ENCODE data around the gene CCNQ.

The CCNQ gene

DNA sequence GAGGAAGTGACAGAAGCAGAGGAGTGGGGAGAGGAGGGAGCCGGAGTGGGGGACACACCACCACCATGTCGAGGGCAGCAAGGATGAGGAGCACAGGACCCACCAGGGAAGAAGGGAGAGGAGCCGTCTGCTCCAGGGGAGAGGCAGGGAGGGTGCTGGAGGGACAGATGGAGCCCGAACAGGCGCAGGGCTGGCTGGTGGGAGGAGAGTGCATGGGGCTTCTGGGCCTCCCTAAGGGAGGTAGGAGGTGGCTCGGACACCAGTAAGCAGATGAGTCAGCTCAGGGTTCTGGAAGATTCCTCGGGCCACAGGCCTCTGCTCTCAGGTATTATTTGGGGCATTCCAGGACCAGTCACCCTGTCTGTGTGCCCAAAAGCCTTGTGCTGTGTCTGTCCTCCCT is 51.7 kb downstream of the CCNQ start:
- no peak for DNase-seq (ENCODE audit: low read depth)
- H3K4me3 ChIP-seq (ENCODE audit: low read depth, low read length), result no peak overlapping the region
- TF ChIP-seq, protein P1, sequence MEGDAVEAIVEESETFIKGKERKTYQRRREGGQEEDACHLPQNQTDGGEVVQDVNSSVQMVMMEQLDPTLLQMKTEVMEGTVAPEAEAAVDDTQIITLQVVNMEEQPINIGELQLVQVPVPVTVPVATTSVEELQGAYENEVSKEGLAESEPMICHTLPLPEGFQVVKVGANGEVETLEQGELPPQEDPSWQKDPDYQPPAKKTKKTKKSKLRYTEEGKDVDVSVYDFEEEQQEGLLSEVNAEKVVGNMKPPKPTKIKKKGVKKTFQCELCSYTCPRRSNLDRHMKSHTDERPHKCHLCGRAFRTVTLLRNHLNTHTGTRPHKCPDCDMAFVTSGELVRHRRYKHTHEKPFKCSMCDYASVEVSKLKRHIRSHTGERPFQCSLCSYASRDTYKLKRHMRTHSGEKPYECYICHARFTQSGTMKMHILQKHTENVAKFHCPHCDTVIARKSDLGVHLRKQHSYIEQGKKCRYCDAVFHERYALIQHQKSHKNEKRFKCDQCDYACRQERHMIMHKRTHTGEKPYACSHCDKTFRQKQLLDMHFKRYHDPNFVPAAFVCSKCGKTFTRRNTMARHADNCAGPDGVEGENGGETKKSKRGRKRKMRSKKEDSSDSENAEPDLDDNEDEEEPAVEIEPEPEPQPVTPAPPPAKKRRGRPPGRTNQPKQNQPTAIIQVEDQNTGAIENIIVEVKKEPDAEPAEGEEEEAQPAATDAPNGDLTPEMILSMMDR (IDR thresholded peaks at IDR 0.05; ENCODE audit: low read depth, low read length, missing control alignments), result no peak

DNA sequence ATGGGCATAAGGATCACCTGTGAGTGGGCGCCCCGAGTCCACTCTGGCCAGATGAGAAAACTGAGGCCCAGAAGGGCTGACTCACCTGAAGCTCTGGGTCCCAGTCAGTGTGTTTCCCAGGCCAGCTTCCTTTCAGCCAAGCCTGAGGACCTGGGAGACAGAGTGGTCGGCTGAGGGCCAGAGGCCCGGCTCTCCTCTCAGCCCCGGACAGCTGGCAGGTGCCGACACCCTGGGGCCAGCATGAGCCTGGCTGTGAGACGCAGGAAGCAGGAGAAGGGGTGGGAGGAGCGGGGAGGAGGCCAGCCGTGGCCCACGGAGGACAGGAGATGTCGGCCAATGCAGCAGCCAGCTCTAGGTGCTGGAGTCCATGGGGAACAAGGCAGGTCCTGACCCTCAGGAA is 52.6 kb downstream of the CCNQ start:
- no peak for DNase-seq (ENCODE audit: low read depth)
- TF ChIP-seq, protein P1 (IDR thresholded peaks at IDR 0.05; ENCODE audit: low read depth, low read length, missing control alignments), result no peak
- no peak overlapping the region for H3K4me3 ChIP-seq (ENCODE audit: low read depth, low read length)

DNA sequence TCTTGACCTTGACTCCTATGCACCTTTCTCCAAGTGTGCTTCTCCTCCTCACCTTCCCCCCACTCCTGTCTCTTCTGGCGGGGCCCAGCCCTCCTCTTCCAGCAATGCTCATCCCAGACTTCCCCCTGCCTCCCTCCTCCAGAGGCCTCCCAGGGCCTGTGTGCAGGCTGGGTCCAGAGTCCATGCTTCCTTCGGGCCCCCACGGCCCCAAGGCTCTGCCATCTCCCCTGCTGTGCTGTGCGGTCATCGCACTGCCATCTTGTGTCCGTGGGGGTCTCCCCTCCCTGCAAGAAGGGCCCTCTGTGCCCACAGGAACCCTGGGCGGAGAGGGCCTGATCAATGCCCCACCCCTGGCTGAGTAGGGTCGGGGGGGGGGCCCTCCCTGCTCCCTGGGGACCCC is 54.2 kb downstream of the CCNQ start:
- TF ChIP-seq, protein P1 (IDR thresholded peaks at IDR 0.05; ENCODE audit: low read depth, low read length, missing control alignments), result no peak

DNA sequence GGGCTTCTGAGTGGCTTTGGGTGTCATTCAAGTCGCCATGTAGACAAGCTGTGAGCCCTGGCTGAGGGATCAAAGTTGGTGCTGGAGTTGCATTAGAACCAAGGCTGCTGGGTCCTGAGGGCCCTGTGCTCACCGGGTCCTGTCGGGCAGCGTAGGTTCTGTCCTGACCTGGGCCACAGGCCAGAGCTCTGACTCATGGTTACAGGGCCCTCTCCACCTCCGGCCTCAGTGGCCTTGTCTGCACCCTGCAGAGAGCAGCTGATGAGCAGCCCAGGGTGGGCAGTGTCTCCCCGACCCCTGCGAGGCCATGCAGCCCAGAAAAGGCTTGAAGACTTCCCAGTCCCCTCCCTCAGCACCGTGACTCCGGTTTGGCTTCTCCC is 59.0 kb downstream of the CCNQ start:
- H3K4me3 ChIP-seq (ENCODE audit: low read depth, low read length), result no peak overlapping the region
- TF ChIP-seq, protein P1 (IDR thresholded peaks at IDR 0.05; ENCODE audit: low read depth, low read length, missing control alignments), result no peak
- DNase-seq (ENCODE audit: low read depth), result no peak

More for the DNA sequence above, 54.2 kb downstream of the CCNQ start:
- DNase-seq (ENCODE audit: low read depth), result no peak
- H3K4me3 ChIP-seq (ENCODE audit: low read depth, low read length), result no peak overlapping the region

DNA sequence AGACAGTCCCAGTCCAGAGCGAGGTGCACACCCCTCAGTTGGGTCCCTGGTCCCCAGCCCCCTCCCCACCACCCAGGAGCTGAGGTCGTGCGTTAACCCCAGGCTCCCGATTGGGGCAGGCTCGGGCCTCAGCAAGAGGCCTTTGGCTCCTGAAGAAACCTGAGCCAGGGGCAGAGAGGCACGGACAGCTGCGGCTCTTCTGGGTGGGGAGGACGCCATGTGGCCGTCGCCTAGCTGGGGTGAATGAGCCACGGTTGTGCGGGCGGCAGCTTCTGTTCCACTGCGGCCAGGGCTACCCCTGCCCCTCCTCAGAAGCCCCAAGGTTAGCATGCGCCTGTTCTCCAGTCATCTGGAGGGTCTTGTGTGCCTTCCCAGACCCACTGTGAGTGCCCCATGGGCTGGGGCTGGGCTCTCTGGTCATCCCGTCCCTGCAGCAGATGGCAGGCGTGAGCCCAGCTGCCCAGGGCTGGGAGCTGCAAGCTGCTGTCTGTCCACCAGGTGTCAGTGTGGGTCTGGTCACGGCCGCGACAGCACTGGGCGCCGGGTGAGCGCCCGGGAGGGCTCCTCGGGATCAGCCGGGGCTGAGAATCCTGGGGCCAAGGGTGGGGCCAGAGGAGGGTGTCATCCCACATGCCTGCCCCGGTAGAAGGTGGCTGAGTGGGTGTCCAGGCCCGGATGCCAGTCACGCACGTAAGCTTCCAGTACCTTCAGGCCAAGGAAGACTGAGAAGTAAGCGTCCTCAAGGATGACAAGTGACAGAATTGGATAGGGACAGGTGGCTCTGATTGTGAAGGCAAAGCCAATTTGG is 59.6 kb downstream of the CCNQ start:
- TF ChIP-seq, protein P1 (IDR thresholded peaks at IDR 0.05; ENCODE audit: low read depth, low read length, missing control alignments), result peak; percentile 71
- DNase-seq (ENCODE audit: low read depth), result no peak
- H3K4me3 ChIP-seq (ENCODE audit: low read depth, low read length), result no peak overlapping the region

DNA sequence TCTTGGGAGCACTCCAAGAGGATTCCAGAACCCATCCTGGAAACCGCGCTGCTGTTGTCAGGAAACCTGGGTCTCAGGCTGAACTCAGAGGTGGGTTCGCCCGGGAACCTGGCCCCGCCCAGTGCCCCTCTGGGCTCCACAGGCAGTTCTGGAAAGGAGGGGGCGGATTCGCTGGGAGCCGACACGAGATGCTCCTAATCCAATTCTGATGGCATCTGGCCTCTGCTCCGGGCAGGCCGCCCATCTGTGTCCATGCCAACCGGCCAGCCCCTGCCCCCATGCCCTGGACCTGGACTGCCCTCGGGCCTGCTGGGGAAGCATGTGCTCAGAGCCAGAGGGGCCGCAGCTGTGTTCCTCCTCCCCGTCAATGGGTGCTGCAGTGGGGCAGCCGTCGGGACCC is 60.5 kb downstream of the CCNQ start:
- no peak for DNase-seq (ENCODE audit: low read depth)
- TF ChIP-seq, protein P1 (IDR thresholded peaks at IDR 0.05; ENCODE audit: low read depth, low read length, missing control alignments), result no peak

More for the DNA sequence above, 60.5 kb downstream of the CCNQ start:
- no peak overlapping the region for H3K4me3 ChIP-seq (ENCODE audit: low read depth, low read length)
